Hepatocyte (in vitro differentiated cells): ENCODE results near the gene ZNF219.

Source experiments
- EZH2 ChIP-seq: fragments of 200-600 bp; sonication (generic); IDR thresholded peaks from 2 replicates; pipeline ENCODE4 v1.6.1; 2016; ENCODE audit warnings: antibody characterized with exemption, mild to moderate bottlenecking, borderline replicate concordance
- EZH2phosphoT487 ChIP-seq: fragments of 200-600 bp; sonication (generic); IDR thresholded peaks from one replicate; pipeline ENCODE4 v1.6.1; 2018; ENCODE audit warnings: antibody characterized with exemption, mild to moderate bottlenecking, low read depth, moderate library complexity; ENCODE audit not compliant: unreplicated experiment, severe bottlenecking
- TF ChIP-seq, protein P1 (sequence below): fragments of 200-600 bp; sonication (generic); IDR thresholded peaks from 2 replicates; pipeline ENCODE4 v1.5.1; 2016; ENCODE audit warnings: antibody characterized with exemption, mild to moderate bottlenecking; ENCODE audit not compliant: poor library complexity

DNA sequence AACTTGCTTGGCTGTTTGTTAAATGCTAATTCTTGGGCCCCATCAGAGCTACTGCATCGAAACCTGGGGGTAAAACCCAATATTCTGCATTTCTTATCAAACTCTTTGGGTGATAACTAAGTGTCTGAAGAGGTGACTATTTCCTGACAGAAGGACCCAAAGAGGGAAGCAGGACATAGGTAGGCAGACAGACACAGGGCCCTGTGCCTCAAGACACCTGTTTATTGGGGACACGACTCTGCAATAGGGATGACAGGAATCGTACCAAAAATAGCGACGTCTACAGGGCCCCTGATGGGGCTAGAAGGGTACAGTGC lies 8.6 kb downstream of the ZNF219 start:
- TF ChIP-seq, protein P1, sequence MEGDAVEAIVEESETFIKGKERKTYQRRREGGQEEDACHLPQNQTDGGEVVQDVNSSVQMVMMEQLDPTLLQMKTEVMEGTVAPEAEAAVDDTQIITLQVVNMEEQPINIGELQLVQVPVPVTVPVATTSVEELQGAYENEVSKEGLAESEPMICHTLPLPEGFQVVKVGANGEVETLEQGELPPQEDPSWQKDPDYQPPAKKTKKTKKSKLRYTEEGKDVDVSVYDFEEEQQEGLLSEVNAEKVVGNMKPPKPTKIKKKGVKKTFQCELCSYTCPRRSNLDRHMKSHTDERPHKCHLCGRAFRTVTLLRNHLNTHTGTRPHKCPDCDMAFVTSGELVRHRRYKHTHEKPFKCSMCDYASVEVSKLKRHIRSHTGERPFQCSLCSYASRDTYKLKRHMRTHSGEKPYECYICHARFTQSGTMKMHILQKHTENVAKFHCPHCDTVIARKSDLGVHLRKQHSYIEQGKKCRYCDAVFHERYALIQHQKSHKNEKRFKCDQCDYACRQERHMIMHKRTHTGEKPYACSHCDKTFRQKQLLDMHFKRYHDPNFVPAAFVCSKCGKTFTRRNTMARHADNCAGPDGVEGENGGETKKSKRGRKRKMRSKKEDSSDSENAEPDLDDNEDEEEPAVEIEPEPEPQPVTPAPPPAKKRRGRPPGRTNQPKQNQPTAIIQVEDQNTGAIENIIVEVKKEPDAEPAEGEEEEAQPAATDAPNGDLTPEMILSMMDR: no peak
- TF ChIP-seq EZH2: no peak
- no peak for TF ChIP-seq EZH2phosphoT487
